HEK293T (cell line): Measurements from ENCODE around the gene SCN4A.
"Not testable (repeated sequence)": the region's sequence is repeated elsewhere in the genome, so short reads cannot be mapped to it uniquely, and the experiment has no call there.

Experiments used
- CTCF ChIA-PET: fragments of 350-600 bp; formaldehyde crosslinking; extraction: SDS; loops from one replicate; lab custom pipeline; 2021; ENCODE audit warnings: antibody characterized with exemption, inconsistent platforms; lab: Yijun Ruan, JAX
- POLR2A ChIA-PET: fragments of 350-600 bp; formaldehyde crosslinking; extraction: SDS; loops from one replicate; lab custom pipeline; 2020; ENCODE audit warnings: antibody characterized with exemption, inconsistent platforms; lab: Yijun Ruan, JAX
- DNase-seq: peaks from one replicate; pipeline ENCODE4 v3.0.0; 2012; ENCODE audit warnings: mixed read lengths; ENCODE audit errors: extremely low spot score
- ARNT ChIP-seq: fragments of 450-650 bp; IDR thresholded peaks from 2 replicates; pipeline ENCODE4 v1.6.1; 2017; ENCODE audit warnings: mild to moderate bottlenecking
- BHLHE40 ChIP-seq: fragments of 450-650 bp; IDR thresholded peaks from 2 replicates; pipeline ENCODE4 v1.6.1; 2016; ENCODE audit warnings: mild to moderate bottlenecking, moderate library complexity, borderline replicate concordance
- CTBP1 ChIP-seq: fragments of 450-650 bp; IDR thresholded peaks from 2 replicates; pipeline ENCODE4 v1.6.1; 2016; ENCODE audit warnings: borderline replicate concordance
- ELF4 ChIP-seq: fragments of 450-650 bp; IDR thresholded peaks from 2 replicates; pipeline ENCODE4 v1.6.1; 2017; ENCODE audit warnings: antibody characterized with exemption
- FOXA1 ChIP-seq: fragments of 450-650 bp; IDR thresholded peaks from 2 replicates; pipeline ENCODE4 v1.6.1; 2016; ENCODE audit warnings: mild to moderate bottlenecking
- FOXK2 ChIP-seq: fragments of 450-650 bp; IDR thresholded peaks from 2 replicates; pipeline ENCODE4 v1.6.1; 2016; ENCODE audit warnings: mild to moderate bottlenecking
- FOXM1 ChIP-seq: fragments of 450-650 bp; IDR thresholded peaks from 2 replicates; pipeline ENCODE4 v1.6.1; 2017; ENCODE audit warnings: mild to moderate bottlenecking, borderline replicate concordance
- HDGF ChIP-seq: fragments of 450-650 bp; IDR thresholded peaks from 2 replicates; pipeline ENCODE4 v1.6.1; 2017; ENCODE audit warnings: antibody characterized with exemption, borderline replicate concordance
- L3MBTL2 ChIP-seq: fragments of 450-650 bp; conservative IDR thresholded peaks from 2 replicates; pipeline ENCODE4 v1.6.1; 2016; ENCODE audit warnings: mild to moderate bottlenecking
- LEF1 ChIP-seq: fragments of 450-650 bp; IDR thresholded peaks from 2 replicates; pipeline ENCODE4 v1.6.1; 2017; ENCODE audit warnings: mild to moderate bottlenecking, borderline replicate concordance
- NFRKB ChIP-seq: fragments of 450-650 bp; IDR thresholded peaks from 2 replicates; pipeline ENCODE4 v1.6.1; 2016; ENCODE audit warnings: mild to moderate bottlenecking, moderate library complexity
- SP1 ChIP-seq: fragments of 450-650 bp; IDR thresholded peaks from 2 replicates; pipeline ENCODE4 v1.6.1; 2017
- SUZ12 ChIP-seq: fragments of 450-650 bp; IDR thresholded peaks from 2 replicates; pipeline ENCODE4 v1.6.1; 2016; ENCODE audit warnings: mild to moderate bottlenecking
- TARDBP ChIP-seq: fragments of 450-650 bp; IDR thresholded peaks from 2 replicates; pipeline ENCODE4 v1.6.1; 2016
- ZNF384 ChIP-seq: fragments of 450-650 bp; IDR thresholded peaks from 2 replicates; pipeline ENCODE4 v1.6.1; 2016
- TF ChIP-seq, protein P1 (sequence below): fragments of 450-650 bp; IDR thresholded peaks from 2 replicates; pipeline ENCODE4 v1.6.1; 2016

SCN4A gene

DNA sequence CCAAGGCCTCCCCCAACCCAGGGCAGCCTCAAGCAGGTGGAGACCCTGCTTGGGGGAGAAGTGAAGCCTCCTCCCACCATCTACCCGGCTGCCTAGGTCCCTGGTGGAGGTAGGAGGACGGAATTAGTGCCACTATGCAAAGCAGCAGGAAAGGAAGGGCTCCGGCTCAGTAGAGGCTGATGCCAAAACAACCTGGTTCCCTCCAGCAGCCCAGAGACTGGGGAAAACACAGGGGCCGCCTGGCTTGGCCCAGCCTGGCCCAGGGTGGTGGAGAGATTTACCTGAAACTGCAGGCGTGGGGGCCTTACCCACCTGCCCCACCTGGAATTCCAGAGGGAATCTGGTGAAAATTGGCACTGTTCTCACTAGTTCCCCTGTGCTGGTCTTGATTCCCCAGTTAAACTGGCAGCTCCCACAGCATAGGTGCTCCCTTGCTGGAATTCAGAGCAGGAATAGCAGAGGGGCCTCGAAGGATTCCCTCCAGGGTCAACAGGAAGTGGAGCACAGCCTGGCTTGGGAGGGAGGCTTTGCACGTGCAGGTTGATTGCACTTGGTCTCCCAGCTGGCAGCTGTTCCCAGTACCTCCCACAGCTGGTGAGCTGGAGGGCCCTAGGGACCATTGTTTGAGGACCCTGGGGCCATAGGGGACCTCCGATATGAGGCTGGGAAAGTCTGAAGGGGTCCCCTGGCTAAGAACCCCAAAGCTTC is 45.1 kb downstream of the SCN4A start:
- CTCF ChIA-PET, result interaction anchor here (2.9 kb wide), 1 partner anchor 8 kb away, joined by 17 read pairs; the partner anchor contains the start of gene GH1
- POLR2A ChIA-PET, result no interaction called here
- no peak for DNase-seq
- TF ChIP-seq, protein P1, sequence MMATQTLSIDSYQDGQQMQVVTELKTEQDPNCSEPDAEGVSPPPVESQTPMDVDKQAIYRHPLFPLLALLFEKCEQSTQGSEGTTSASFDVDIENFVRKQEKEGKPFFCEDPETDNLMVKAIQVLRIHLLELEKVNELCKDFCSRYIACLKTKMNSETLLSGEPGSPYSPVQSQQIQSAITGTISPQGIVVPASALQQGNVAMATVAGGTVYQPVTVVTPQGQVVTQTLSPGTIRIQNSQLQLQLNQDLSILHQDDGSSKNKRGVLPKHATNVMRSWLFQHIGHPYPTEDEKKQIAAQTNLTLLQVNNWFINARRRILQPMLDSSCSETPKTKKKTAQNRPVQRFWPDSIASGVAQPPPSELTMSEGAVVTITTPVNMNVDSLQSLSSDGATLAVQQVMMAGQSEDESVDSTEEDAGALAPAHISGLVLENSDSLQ, result no peak
- TF ChIP-seq CTBP1, result no peak
- TF ChIP-seq FOXM1, result no peak
- no peak for TF ChIP-seq SP1
- no peak for TF ChIP-seq TARDBP
- TF ChIP-seq NFRKB, result no peak
- TF ChIP-seq FOXA1, result no peak
- TF ChIP-seq LEF1, result no peak
- no peak for TF ChIP-seq HDGF
- no peak for TF ChIP-seq SUZ12
- no peak for TF ChIP-seq L3MBTL2
- no peak for TF ChIP-seq ZNF384

DNA sequence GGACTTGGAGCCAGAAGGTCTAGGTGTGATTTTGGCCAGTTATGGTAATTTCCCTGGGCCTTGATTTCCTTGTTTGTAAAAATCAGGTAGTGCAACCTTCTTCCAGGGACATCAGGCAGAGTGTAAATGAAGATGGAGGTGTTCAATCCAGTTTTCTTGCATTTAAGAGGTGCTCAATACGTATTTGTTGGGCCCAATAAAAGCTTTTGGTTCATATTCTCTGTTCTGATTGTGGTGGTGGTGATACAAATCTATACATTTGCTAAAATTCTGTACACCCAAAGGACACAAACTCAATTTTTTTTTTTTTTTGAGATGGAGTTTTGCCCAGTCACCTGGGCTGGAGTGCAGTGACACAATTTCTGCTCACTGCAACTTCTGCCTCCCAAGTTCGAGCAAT is 46.6 kb downstream of the SCN4A start:
- DNase-seq, result no peak
- no peak for TF ChIP-seq ZNF384
- no peak for TF ChIP-seq FOXA1
- no peak for TF ChIP-seq ARNT
- TF ChIP-seq, protein P1, result no peak
- TF ChIP-seq L3MBTL2, result no peak
- TF ChIP-seq FOXK2, result no peak
- TF ChIP-seq NFRKB, result no peak
- no peak for TF ChIP-seq ELF4
- no peak for TF ChIP-seq FOXM1
- no peak for TF ChIP-seq HDGF
- no peak for TF ChIP-seq BHLHE40
- TF ChIP-seq TARDBP, result no peak
- no peak for TF ChIP-seq SUZ12
- no peak for TF ChIP-seq CTBP1
- no peak for TF ChIP-seq SP1
- no peak for TF ChIP-seq LEF1
- ChIA-PET POLR2A (no interaction called here), CTCF (no interaction called here)

DNA sequence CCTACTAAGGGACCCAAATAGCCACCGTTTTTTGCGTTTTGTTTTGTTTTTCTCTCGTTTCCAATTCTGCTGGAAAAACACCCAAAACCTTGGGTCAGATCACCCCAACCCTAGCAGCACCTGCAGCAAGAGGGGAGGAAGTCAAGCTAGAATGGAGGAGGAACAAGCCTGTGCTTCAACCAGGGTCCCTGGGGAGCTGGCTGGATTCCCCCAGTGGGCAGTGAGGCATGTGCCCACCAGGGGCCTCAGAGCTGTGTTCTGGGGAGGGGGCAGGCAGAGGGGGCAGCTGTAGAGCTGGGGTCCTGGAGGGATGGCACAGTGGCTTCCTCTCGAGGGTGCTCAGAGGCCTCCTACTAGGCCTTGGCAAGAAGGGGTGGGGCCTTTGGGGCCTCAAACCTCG is 47.1 kb downstream of the SCN4A start:
- POLR2A ChIA-PET, result no interaction called here
- CTCF ChIA-PET, result no interaction called here
- DNase-seq, result no peak
- no peak for TF ChIP-seq HDGF
- TF ChIP-seq FOXA1, result no peak
- TF ChIP-seq LEF1, result no peak
- no peak for TF ChIP-seq CTBP1
- TF ChIP-seq BHLHE40, result no peak
- TF ChIP-seq TARDBP, result no peak
- no peak for TF ChIP-seq ARNT
- TF ChIP-seq ZNF384, result no peak
- no peak for TF ChIP-seq FOXK2

DNA sequence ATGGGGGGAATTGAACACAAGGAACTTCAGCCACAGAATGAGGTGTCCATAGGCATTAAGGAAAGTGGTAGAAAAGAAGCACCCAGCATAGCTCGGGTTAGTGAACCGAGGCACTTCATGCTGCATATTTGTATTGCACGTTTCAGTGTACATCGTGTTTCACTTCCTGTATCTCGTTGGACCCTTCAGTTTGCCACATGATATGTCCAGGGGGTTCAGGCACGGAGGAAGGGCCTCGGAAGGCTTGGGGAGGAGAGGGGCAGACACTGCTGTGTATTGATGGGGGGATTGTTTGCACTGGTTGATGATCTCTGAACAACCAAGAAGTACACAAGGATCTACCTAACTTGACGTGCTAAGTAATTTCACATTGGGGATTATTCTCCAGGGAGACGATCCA is 50.3 kb downstream of the SCN4A start:
- CTCF ChIA-PET, result interaction anchor here (0.6 kb wide), 2 partner anchors 25 to 30 kb away, joined by 3 read pairs; no protein-coding TSS in a partner anchor
- POLR2A ChIA-PET, DNase-seq: not testable (repeated sequence)

DNA sequence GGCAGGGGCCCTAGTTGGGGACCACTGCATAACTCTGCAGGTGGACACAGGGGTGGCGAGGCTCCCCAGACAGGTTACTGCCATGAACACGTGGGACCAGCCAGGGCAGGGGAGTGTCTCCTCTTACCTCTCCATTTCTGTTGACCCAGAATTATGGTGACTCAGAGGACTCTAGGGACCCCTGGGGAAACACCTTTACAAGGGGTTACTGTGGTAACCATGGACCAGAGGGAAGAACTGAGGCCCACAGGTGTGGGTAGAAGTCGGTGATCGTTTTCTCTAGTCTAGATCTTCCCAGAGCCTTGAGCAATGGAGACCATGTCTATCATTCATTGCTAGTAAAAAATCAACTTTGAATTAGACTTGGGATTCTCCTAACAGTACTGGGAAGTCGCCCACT is 51.9 kb downstream of the SCN4A start:
- POLR2A ChIA-PET, result not testable (repeated sequence)
- CTCF ChIA-PET, result interaction anchor here (1.0 to 3.5 kb wide), 3 partner anchors 26 to 105 kb away, joined by 3 to 27 read pairs (median 14); no protein-coding TSS in a partner anchor

DNA sequence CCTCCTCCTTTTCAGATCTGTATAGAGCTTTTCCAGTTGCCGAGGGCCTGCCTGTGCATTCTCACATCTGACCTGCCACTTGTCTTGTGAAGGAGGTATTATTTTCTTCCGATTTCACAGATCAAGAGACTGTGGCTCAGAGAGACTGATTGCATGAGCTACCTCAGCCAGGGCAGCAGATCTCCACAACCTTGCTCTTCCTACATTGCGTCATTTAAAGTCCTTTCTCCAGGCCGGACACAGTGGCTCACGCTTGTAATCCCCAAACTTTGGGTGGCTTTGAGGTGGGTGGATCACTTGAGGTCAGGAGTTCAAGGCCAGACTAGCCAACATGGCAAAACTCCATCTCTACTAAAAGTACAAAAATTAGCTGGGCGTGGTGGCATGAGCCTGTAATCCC is 52.7 kb downstream of the SCN4A start:
- ChIA-PET POLR2A (interaction anchor here (1.2 kb wide), 1 partner anchor 106 kb away, joined by 5 read pairs; no protein-coding TSS in a partner anchor), CTCF (interaction anchor here (0.6 to 3.5 kb wide), 19 partner anchors 9 to 214 kb away, joined by 3 to 27 read pairs (median 7); partner anchors contain the start of gene CSHL1)
- not testable (repeated sequence) for DNase-seq

More for the DNA sequence above, 51.9 kb downstream of the SCN4A start:
- DNase-seq, result not testable (repeated sequence)

DNA sequence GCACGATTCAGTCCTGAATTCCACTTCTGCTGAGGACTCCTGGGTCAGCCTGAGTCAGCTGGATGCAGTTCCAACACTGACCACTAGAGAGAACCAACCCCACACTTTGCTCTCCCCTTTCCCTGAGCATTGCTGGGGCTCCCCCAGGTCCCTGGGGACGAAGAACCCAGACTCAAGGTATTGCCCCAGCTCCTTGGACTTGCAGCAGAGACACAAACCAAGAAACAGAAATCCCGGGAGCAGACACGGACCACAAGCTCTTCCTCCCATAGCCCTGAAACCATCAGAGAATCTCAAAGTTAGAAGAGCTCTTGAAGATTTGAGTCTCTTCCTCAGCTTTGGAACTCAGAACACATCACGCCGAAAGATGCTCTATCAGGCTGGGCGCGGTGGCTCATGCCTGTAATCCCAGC is 53.4 kb downstream of the SCN4A start:
- POLR2A ChIA-PET, result interaction anchor here (1.2 kb wide), 1 partner anchor 107 kb away, joined by 5 read pairs; no protein-coding TSS in a partner anchor
- peak; percentile 80 for DNase-seq
- no peak for TF ChIP-seq FOXK2
- TF ChIP-seq HDGF, result no peak
- CTCF ChIA-PET, result interaction anchor here (0.6 to 3.5 kb wide), 21 partner anchors 9 to 214 kb away, joined by 3 to 27 read pairs (median 5); partner anchors contain the start of gene CSHL1

DNA sequence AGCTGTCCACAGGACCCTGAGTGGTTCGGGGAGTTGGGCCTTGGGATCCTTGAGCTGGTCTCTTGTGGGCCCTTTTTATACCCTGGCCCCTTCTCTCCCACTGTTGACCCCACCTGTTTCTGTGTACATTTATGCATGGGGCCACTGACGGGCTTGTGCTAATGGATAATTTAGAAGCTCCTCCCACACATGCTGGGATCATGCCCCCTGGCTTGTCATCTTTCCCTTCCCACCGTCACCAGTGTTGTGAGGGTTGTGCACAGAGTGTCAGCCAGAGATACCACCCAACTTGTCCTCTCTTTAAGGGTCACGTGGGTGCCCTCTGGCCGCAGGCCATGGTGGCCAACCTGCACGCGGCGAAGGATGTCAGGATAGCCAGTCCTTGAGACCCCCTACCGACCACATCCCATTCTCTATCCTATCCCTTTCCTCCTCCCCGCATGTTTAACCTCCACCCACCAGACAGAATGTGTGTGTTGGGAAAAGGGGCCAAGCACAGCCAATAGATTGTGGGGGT is 53.9 kb downstream of the SCN4A start, which contains the start of gene GH1:
TSS of gene GH1 (minus strand) at position 51 of the 517 bp plus-strand sequence. CDS start 63 bp downstream, outside the sequence.
- DNase-seq, result not testable (repeated sequence)
- CTCF ChIA-PET, result interaction anchor here (0.6 to 3.5 kb wide), 18 partner anchors 8 to 215 kb away, joined by 3 to 27 read pairs (median 8); partner anchors contain the start of gene CSHL1

More for the DNA sequence above, 53.9 kb downstream of the SCN4A start, which contains the start of gene GH1:
- POLR2A ChIA-PET, result interaction anchor here (1.2 kb wide), 1 partner anchor 107 kb away, joined by 5 read pairs; no protein-coding TSS in a partner anchor
